Measurements from ENCODE around the gene SAC3D1.

SAC3D1 gene

DNA sequence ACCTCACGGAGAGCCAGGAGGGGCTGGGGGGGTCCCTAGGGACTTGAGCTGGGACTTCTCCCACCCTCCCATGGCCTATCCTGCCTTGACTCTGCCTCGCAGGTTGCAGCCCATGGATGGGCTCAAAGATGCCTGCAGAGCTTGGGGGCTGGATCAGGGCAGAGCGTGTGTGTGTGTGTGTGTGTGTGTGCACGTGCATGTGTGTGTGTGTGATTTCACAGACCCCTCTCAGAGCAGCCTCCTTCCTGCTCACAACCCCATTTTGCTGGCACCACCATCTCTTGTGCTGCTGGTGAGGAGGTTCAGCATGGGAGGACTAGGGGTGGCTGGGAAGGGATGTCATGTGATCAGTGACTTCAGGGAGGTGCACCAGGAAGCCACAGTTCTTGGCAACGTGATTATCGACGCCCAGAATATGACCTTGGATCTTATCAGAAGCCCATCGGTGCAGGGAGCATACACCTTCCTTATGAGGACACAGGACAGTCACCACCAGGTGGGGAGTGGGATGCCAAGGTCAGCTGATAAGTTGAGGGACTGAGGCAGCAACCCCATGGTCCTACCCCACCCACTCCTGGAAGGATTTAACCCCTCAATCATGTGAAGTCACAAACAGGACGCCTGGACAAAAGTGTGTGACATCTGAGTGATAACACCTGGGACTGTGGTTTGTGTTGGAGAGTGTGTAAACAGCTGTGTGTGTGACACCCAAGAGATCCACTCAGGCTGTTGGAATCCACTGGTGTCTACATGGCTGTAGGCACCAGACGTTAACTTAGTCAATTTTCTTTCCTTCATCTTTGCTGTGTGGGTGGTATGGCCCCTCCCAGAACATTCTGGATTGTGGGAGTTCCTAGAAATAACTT lies 19.2 kb downstream of the SAC3D1 start:
- DNase-seq (ENCODE audit: low spot score): no peak

DNA sequence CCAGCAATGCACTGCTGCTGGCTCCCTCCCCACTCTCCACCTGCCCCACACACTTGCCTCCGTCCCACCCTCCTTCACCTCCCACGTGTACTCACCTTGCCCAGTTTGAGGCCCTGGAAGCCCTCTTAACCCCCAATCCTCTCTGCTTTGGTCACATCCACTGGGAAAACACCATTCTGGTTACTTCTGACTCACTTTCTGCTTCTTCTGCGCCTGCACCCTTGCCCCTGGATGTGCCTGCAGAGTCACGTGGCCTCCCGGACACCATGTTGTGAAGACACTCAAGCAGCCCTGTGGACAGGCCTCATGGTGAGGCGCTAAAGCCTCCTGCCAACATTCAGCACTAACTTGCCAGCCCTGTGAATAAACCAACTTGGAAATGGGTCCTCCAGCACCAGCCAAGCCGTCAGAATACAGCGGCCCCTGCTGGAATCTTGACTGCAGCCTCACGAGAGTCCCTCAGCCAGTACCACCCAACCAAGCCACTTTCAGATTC lies 20.0 kb downstream of the SAC3D1 start:
- DNase-seq (ENCODE audit: low spot score): no peak

DNA sequence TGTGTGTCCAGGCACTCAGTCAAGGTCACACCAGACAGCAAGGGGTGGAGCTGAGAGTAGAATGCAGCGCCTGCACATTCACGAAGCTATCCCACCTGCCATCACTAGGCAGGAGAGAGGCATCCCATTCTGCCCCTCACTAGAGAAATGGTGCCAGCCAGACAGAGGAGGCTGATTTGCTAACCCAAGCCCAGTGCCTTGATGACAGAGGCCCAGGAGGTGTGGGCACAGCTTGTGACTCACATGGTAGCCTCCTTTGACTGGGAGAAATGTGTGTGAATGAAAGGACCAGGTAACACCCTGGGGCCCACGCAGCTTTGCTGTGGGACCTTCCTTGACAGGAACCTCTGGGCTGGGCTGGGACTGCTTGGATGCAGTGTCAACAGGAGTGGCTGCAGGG lies 22.5 kb downstream of the SAC3D1 start:
- no peak for DNase-seq (ENCODE audit: low spot score)

DNA sequence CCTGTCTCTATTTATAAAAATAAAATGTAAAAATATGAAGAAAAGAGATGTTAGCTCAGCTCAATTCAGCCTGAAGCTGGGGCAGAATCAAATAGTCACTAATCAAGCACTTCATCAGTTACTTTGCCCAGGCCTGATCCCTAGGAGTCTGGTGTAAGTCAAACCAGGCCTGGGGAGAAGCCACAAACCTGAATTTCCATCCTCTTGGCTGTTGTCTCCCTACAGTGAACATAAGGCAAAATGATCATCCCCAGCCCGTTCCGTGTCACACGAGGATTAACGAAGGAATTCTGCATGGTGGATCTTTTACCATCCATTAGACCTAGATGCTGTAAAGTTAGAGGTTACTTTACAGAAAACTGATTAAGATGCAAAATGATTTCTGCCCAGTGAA lies 23.8 kb downstream of the SAC3D1 start:
- no peak for DNase-seq (ENCODE audit: low spot score)

DNA sequence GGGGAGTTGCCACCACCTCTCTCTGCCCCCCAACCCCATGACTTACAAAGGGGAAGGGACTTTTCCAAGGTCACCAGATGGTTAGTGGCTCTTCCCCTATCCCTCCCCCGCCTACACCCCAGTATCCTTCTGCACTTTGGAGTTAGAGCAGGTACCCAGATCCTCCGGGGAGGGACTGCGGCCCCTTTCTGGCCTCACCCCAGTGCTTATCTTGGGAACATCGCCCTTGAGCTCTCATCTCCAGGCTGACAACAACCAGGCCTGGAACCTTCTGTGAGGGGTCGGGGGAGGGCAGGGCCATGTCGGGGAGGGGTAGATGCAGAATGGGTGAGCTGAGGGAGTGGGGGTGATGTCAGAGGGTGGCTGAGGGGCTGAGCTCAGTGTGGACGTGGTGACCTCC lies 24.8 kb downstream of the SAC3D1 start:
- DNase-seq (ENCODE audit: low spot score): no peak

DNA sequence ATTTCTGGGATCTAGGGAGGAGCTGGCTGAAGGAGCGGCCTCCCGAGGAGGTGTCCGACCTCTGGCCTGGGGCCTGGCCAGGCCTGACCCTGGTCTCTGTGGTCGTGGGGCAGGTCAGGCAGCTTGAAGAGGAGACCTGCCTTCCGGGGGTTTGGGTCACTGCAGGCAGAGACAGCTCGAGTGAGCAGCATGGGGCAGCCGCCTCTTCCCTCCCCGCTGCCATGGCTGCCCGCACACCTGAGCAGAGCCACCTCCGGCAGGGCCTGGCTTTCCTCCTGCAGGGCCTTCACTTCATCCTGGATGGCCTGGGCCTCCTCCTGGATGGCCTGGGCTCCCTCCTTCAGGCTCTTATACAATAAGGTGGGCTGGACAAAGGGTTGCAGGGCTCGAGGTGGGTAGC lies 25.3 kb downstream of the SAC3D1 start:
- DNase-seq (ENCODE audit: low spot score): no peak

DNA sequence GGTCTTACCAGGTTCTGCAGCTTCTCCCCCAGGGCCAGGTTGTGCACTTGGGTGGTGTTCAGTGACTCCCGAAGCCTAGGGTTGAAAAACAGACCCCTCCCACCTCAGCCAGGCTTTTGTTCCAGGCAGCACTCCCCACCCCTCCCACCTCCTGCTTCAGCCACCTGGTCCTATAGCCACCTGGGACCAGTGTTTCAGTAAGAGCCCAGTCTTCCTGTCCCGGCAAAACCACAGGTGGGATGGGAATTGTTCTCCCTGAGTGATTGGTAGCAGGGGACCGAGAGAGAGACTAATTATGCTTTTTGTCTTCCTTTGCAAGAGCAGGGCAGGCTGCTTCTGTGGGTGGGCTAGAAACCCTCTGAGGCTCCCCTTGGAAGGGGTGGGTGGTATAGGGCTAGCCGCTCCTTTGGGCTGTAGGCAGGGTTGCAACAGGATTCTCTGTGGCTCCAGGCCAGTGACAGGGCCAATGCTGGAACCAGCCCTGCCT lies 25.8 kb downstream of the SAC3D1 start:
- DNase-seq (ENCODE audit: low spot score): no peak

DNA sequence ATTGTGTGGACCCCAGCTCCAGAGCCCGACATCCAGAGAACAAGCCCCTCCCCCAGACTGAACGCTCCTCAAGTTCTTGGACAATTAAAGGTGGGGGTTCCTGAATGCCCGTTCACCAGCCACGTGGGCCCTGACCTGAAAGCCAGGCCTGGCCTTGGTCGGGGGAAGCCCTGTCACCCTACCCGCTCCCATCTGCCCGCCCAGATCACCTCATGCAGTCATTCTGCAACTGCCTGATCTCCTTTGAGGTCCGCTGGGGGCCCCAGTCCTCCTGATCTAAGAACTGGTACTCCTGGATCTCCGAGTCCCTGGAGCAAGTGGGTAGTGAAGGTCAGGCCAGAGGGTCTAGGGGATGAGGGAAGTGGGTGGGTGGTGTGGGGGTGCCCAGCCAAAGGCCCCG lies 26.4 kb downstream of the SAC3D1 start:
- no peak for DNase-seq (ENCODE audit: low spot score)

DNA sequence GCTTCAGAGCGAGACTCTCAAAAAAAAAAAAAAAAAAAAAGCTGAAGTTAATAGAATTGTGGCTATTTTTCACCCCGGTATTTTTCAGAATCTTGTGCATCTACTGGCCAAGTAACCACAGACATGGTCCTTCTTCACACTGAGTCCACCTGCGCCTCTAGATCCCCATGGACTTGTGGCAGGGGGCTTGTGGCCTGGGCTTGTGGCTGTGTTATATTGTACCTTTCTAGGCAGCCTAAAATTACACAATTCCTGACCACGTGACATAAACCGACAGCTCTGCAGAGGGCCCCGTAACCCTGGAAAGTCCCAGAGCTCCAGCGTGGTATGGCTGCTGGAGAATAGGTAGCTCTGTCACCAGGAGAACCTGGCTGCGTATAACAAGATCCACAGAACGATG lies 28.2 kb downstream of the SAC3D1 start:
- no peak for DNase-seq (ENCODE audit: low spot score)

DNA sequence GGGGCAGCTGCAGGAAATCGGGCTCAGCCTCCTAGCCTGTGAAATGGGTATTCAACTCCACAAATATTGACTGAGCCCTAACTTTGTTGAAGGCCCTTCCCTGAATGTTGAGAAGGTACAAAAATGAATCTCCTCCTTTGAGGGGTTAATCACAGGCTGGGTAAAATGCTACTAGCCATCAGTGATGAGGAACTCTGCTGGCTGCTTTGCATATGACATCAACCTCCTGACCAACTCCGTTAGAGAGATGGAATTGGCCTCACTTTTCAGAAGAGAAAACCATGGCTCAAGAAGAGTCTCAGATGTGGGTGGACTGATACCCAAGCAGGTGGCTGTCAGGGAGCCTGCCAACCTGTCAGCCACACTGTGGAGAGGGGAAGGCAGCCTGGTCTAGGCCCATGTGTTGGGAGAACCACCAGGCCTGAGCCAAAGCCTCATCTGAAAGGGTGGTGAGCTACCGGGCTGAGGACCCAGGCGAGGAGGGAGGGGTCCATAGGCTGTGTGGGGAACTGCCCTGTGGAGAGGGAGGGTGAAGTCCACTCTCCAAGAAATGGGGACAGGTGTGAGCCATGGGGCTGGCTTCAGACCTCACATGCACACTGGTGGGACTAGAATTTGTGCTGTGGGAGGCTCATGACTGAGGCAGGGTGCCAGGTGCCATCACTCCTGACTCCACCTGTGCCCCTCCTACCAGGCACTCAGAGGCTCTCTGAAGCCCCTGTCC lies 31.1 kb downstream of the SAC3D1 start:
- DNase-seq (ENCODE audit: low spot score): no peak

DNA sequence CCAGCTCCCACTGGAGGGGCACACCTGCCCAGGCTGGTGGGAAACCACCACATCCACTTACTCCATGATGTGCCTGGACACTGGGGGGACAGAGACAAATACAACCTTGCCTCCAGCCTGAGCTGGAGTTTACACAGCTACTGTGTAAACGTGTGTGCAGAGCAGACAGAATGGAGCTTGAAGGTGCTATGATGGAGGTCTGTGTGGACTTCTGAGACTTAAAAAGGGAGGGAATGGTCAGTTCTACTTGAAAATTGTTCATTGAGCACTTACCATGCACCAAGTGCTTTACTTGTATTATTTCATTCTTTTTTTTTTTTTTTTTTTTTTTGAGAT lies 31.6 kb downstream of the SAC3D1 start:
- DNase-seq (ENCODE audit: low spot score): no peak

DNA sequence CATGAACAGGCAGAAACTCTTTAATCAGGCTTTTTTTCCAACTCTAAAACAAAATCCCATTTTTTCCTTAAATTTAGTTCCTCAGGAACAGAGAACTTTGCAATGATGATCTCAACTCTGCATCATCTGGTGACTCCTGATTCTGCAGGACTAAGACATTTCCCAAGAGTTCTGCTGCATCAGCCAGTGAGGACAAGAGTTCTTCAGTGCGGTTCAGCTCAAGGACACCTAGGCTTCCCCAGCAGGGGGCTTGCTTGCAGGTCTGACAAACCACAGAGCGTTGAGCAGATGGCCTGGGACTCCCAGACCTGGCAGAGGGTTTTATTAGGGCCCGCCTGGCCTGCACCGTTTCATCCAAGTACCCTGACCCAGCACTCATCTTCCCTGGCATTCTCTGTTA lies 36.4 kb downstream of the SAC3D1 start:
- DNase-seq (ENCODE audit: low spot score): no peak

DNA sequence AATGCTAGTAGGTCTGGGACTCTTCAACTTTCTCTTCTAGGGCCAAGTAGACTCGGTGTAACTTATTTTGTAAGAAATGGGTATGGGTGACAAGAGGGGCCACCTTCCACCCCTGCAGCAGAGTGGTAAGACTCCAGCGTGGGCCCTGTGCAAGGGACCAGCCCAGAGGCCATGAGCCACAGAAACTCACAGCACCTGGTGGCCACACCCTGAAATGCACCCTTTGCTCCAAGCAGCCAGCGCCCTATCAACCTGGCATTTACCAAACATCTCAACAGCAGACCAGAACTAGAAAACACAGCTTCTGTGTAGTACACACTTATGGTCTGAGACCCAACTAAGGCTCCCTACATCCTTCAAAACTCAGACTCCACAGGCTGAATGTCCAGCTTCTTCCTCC lies 37.1 kb downstream of the SAC3D1 start:
- DNase-seq (ENCODE audit: low spot score): peak; percentile 73

DNA sequence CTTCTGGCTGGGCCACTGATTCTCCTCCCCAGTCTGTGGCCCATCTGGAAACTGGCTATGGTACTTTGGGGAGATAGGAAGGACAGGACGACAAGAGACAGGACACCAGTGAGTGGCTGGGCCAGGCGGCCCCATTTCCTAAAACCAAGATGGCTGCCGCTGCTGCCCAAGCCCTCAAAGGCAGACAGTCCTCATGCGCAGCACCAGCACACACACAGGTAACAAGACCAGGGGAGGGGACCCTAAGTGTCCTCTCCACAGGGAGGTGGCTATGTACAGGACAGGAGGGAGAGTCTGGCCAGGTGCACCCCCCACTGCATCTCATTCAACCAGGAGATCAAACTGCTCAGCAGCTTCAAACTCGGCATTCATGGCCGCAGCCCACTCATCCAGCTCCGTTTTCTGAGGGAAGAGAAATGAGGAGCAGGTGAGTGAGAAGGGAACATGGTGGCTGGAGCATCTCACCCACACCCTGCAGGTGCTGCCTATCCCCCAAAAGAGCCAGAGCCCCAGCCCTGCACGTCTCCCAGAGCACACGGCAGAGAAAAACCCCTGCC lies 37.9 kb downstream of the SAC3D1 start:
- DNase-seq (ENCODE audit: low spot score): no peak

DNA sequence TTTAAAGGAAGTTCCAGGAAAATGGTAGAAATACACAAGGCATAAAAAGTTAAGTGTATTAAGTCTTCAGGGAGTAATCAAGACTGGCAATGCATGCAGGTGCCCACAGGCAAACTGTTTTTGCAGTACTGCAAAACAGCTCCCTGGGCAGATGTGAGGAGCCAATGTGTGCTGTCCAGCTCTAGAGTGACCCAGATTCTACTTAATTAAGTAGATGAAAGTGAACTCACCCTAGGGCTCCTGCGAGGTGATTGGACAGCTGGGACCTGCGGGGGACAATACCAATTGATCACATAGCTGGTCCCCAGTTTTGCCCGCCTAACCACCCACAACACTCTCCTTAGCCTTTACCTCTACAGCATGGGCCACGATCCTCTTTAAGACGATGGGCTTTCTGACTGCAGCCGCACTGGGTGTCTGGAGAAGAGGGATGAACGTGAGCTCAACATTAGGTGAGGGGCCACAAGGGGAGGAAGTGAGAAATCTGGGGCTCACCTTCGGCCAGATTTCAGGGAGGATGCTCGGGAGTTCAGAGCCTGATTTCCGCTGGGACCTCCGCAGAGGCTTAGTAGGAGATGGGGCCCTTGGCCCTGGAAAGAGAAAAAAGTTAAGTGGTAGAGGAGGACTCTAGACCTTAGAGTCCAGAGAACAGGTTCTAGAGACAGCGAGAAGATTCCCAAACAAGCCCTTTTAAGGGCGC lies 42.3 kb downstream of the SAC3D1 start:
- DNase-seq (ENCODE audit: low spot score): no peak

DNA sequence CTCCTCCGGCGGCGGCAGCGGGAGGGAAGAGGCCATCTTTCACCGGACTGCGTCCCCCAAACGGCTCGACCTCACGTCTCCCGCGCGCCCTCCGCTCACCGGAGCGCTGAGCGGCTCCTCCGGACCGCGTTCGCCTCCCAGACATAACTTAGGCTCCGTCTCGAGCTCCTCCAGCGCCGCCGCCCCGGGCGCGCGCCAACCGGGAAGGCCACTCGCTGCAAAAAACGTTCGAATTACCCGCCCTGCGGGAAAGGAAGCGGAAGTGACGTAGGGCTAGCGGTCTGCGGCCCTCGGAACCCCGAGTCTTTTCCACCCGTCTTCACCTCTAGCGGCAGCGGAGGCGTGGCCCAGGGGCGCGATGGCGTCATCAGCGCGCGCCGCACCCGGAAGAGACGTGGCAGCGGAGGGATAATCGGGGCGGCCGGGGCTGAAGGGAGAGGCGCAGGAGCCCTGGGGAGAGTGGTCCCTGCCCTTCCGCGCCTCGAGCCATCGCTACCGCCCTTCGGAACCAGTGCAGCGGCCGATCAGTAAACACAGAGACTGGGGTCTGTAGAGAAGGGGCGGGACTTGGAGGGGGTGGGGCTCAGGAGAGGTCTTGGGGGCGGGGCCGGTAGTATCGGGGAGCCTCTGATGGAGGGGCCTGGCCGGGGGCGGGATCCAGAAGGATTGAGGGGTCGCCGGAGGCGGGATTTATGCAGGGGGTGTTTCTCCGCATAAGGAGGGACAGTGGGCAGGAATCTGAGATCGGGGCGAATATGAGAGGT lies 43.0 kb downstream of the SAC3D1 start, which contains the start of the genes CDCA5 and ZFPL1:
Gene CDCA5, minus strand, starts transcription at position 207 of the 764 bp plus-strand sequence. Its CDS starts 62 bp downstream, at position 145.
Gene ZFPL1, plus strand, starts transcription at position 389 of the 764 bp plus-strand sequence. CDS start 477 bp downstream, outside the sequence.
- peak; percentile 95 for DNase-seq (ENCODE audit: low spot score)

DNA sequence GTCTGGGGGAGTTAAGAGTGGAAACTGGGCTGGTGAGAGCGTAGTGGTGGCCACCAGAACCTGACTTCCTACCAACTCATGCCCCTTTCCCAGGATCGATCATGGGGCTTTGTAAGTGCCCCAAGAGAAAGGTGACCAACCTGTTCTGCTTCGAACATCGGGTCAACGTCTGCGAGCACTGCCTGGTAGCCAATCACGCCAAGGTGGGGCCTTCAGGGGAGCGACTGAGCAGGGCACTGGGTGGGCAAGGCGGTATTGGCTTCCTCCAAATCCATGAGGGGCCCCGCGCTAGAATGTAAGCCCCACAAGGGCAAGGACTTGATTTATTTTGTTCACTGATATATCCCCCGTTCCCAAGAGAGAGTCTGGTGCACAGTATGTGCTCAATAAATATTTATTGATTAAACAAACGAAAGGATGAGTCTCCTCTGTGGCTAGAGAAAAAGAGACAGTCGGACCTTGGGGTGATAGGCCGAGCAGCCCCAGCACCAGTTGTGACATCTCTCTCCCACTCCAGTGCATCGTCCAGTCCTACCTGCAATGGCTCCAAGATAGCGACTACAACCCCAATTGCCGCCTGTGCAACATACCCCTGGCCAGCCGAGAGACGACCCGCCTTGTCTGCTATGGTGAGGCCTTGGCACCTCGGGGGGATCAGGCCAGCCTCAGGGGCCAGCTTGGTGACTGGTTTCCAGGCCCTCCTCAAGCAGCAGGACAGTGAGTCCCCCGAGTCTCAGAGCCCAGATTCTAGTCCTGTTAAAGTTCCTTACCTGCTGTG lies 43.8 kb downstream of the SAC3D1 start:
- DNase-seq (ENCODE audit: low spot score): no peak

DNA sequence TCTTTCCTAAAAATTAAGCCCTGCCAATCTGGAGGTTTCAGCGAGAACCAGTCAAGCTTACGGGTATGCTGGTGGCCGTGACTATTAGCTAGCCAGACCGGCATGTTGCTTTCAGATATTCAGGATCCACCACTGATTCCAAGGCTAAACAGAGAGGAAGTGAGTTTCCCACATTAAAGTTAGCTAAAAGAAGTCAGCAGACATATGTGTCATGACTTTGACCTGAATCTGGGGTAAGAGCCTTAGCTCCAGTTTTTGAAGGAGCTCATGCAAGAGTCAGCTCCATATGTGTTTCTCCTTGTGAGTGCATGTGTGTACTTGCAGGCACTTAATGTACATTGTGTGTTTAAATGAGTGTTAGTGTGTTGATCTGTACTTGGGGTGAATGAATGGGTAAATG lies 44.4 kb downstream of the SAC3D1 start:
- DNase-seq (ENCODE audit: low spot score): no peak

DNA sequence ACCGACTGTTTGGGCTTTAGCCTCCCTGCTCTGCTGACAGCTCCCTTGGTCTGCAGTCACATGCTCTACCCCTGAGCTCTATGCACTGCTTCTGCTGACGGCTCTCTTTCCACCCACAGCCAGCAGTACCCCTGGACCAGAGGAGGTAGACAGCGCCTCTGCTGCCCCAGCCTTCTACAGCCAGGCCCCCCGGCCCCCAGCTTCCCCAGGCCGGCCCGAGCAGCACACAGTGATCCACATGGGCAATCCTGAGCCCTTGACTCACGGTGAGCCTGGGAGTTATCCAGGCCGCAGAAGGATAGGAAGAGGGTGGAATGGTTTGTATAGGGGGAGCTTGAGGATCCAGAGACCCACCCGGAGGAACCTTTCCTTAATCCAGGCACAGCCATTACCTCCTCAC lies 45.8 kb downstream of the SAC3D1 start:
- no peak for DNase-seq (ENCODE audit: low spot score)

DNA sequence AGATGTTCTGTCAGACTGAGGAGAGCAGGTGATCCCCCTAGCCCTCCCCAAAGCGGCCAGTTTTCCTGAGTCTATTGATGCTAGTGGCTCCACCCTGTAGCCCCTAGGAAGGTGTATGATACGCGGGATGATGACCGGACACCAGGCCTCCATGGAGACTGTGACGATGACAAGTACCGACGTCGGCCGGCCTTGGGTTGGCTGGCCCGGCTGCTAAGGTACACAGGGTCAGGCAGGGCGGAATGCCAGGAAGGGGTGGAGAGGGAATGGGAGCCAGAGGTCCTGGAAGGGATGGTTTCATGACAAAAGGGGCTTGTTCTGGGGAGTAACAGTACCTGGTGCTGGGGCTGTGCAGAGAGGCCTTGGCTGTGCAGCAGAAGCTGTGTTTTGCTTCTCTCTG lies 46.2 kb downstream of the SAC3D1 start:
- DNase-seq (ENCODE audit: low spot score): no peak

DNA sequence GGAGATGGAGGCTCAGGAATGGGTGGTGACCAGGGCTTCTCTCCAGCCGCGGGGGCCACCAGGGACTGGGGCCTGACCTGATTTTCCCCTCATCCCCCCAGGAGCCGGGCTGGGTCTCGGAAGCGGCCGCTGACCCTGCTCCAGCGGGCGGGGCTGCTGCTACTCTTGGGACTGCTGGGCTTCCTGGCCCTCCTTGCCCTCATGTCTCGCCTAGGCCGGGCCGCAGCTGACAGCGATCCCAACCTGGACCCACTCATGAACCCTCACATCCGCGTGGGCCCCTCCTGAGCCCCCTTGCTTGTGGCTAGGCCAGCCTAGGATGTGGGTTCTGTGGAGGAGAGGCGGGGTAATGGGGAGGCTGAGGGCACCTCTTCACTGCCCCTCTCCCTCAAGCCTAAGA lies 46.8 kb downstream of the SAC3D1 start:
- DNase-seq (ENCODE audit: low spot score): no peak
